GM12878 (cell line): ENCODE measurements around the gene TXNDC16. TPM values are rescaled to one million over a fixed set of nuclear protein-coding genes. Genes with fewer than 3 reads are reported as not detected.

Experiments used
- ATAC-seq: fragments of 200-7000 bp; cut with Tn5 transposase; 3 replicates; pipeline ENCODE4 v1.9.1; 2020; ENCODE audit warnings: mild to moderate bottlenecking, moderate library complexity
- BruUV-seq: library from RNA; stranded (reverse); fragments of 400-500 nt; replicated peaks from 2 replicates; lab custom pipeline; 2021; lab: Mats Ljungman, UMichigan
- CTCF ChIA-PET: fragments of 300-600 bp; sonication (Branson Sonifier 250); formaldehyde crosslinking; extraction: SDS; loops from one replicate; lab custom pipeline; 2021; ENCODE audit warnings: inconsistent platforms; lab: Yijun Ruan, JAX
- POLR2A ChIA-PET: fragments of 350-600 bp; formaldehyde crosslinking; extraction: SDS; loops from one replicate; lab custom pipeline; 2021; ENCODE audit warnings: inconsistent platforms; lab: Charles Lee
- RAD21 ChIA-PET: fragments of 300-600 bp; sonication (Branson Sonifier 250); formaldehyde crosslinking; loops from one replicate; lab custom pipeline; 2023; ENCODE audit warnings: antibody characterized with exemption; ENCODE audit not compliant: unreplicated experiment; lab: Charles Lee
- SMC1A ChIA-PET: fragments of 300-600 bp; sonication (Branson Sonifier 250); formaldehyde crosslinking; loops from one replicate; lab custom pipeline; 2023; ENCODE audit not compliant: unreplicated experiment, uncharacterized antibody; lab: Charles Lee
- DNase-seq: peaks from one replicate; pipeline ENCODE4 v3.0.0-alpha.2; 2011; ENCODE audit warnings: low read depth, low spot score
- FAIRE-seq: peaks from 3 replicates; lab custom pipeline; 2011; peaks lifted over from hg19 to GRCh38; lab: Jason Lieb, UNC
- H2AFZ ChIP-seq: 2 replicates; pipeline ENCODE4 v1.6.0; 2011; ENCODE audit warnings: low read depth, low read length, control low read depth; ENCODE audit not compliant: control insufficient read depth
- H3K27ac ChIP-seq: 2 replicates; pipeline ENCODE4 v1.5.1; 2011; ENCODE audit warnings: control low read depth; ENCODE audit not compliant: control insufficient read depth, insufficient read depth
- H3K27me3 ChIP-seq, 2 experiments: replicated peaks in 1 of 2; 2 replicates each; pipeline versions ENCODE4 v1.6.0 to v1.6.1; 2011; ENCODE audit warnings: low read length in 1 of 2; ENCODE audit not compliant: control insufficient read depth in 2 of 2, insufficient read depth in 2 of 2
- H3K36me3 ChIP-seq, 2 experiments: 2 replicates each; pipeline ENCODE4 v1.5.1; 2011; ENCODE audit warnings: low read length in 1 of 2; ENCODE audit not compliant: control insufficient read depth in 2 of 2, insufficient read depth in 2 of 2
- H3K4me1 ChIP-seq: 2 replicates; pipeline ENCODE4 v1.6.1; 2011; ENCODE audit warnings: mild to moderate bottlenecking, low read length, moderate library complexity, mixed read lengths; ENCODE audit not compliant: control insufficient read depth, insufficient read depth
- H3K4me2 ChIP-seq: 2 replicates; pipeline ENCODE4 v1.6.0; 2011; ENCODE audit warnings: control low read depth; ENCODE audit not compliant: control insufficient read depth, insufficient read depth
- H3K4me3 ChIP-seq: fragments of 200-600 bp; sonication (generic); 2 replicates; pipeline ENCODE4 v1.5.1; 2016
- H3K79me2 ChIP-seq: 2 replicates; pipeline ENCODE4 v1.6.0; 2011; ENCODE audit warnings: low read length; ENCODE audit not compliant: control insufficient read depth, insufficient read depth
- H3K9ac ChIP-seq: 2 replicates; pipeline ENCODE4 v1.8.0; 2011; ENCODE audit warnings: low read length, control low read depth, mixed read lengths; ENCODE audit not compliant: control insufficient read depth, insufficient read depth
- H3K9me3 ChIP-seq: replicated peaks from 3 replicates; pipeline ENCODE4 v1.5.1; 2011; ENCODE audit warnings: mild to moderate bottlenecking, low read length; ENCODE audit not compliant: control insufficient read depth, insufficient read depth
- H4K20me1 ChIP-seq: 2 replicates; pipeline ENCODE4 v1.6.0; 2011; ENCODE audit not compliant: control insufficient read depth, insufficient read depth
- IRF3 ChIP-seq: fragments of 450-650 bp; IDR thresholded peaks from 2 replicates; pipeline ENCODE4 v1.6.1; 2014; ENCODE audit warnings: mild to moderate bottlenecking
- MYC ChIP-seq: IDR thresholded peaks from 2 replicates; pipeline ENCODE4 v1.6.1; 2011; ENCODE audit warnings: mild to moderate bottlenecking, low read length, moderate library complexity, inconsistent platforms; ENCODE audit not compliant: insufficient read depth, insufficient replicate concordance, insufficient read length, severe bottlenecking
- POU2F2 ChIP-seq: IDR thresholded peaks from 3 replicates; pipeline ENCODE4 v1.6.1; 2011; ENCODE audit warnings: low read depth, mild to moderate bottlenecking, low read length, borderline replicate concordance
- YY1 ChIP-seq: IDR thresholded peaks from 2 replicates; pipeline ENCODE4 v1.6.1; 2011; ENCODE audit warnings: low read depth, mild to moderate bottlenecking, low read length
- WGBS: methylation state at CpG from one replicate; pipeline ENCODE4 v1.1.6; 2016; ENCODE audit warnings: low lambda C conversion rate; ENCODE audit not compliant: insufficient replicate concordance, insufficient coverage; ENCODE audit errors: missing lambda C conversion rate; 5-methylcytosine and 5-hydroxymethylcytosine counted together
- in situ Hi-C: fragments of 300-500 bp; cut with MboI; formaldehyde crosslinking; loops from 9 replicates; pipeline ENCODE4 v1.14.3; 2018; ENCODE audit warnings: mixed read lengths
- intact Hi-C: fragments of 100-400 bp; cut with micrococcal nuclease; formaldehyde crosslinking; loops from one replicate; pipeline ENCODE4 v1.14.2; 2022; ENCODE audit not compliant: unreplicated experiment
- polyA plus RNA-seq, 11 experiments: library from polyadenylated mRNA; depleted of rRNA in 4 of 11; unstranded in 6 of 11; stranded (reverse) in 5 of 11; fragments of >200 nt; fragmentation: Nextera tagmentation in 4 of 11; fragmentation: Illumina TruSeq in 1 of 11; extraction: Ambion mirVana in 4 of 11; extraction: Trizol in 1 of 11; gene quantifications; 1 replicate in 1 of 11; 2 replicates in 10 of 11; pipeline versions ENCODE4 v1.2.1 to v1.2.3, GENCODE V29; 2011 to 2016; ENCODE audit warnings: inconsistent platforms in 2 of 11, missing spikeins in 2 of 11, low read depth in 1 of 11
- total RNA-seq, 4 experiments: library from RNA; depleted of rRNA in 3 of 4; stranded (reverse); fragments of >200 nt in 3 of 4; fragmentation: Illumina TruSeq in 1 of 4; extraction: Trizol in 1 of 4; gene quantifications; 2 replicates each; pipeline versions ENCODE4 v1.2.1 to v1.2.3, GENCODE V29; 2013 to 2021
- TF ChIP-seq, protein P1 (sequence below): fragments of 450-650 bp; IDR thresholded peaks from 2 replicates; pipeline ENCODE4 v1.6.1; 2017; ENCODE audit warnings: borderline replicate concordance
- TF ChIP-seq, protein P2 (sequence below): fragments of 450-650 bp; IDR thresholded peaks from 2 replicates; pipeline ENCODE4 v1.6.1; 2017; ENCODE audit warnings: antibody characterized with exemption, mild to moderate bottlenecking, moderate library complexity

The TXNDC16 gene
- total and polyA plus RNA-seq, 10 of the 15 experiments (the other 5 are each of a cell fraction or from before 2014, with no cell fraction given): 1.2 to 7.9 (median 5.5) TPM

- RAD21 ChIA-PET: no interaction called here
- POLR2A ChIA-PET: no interaction called here
- Histone ChIP-seq H3K4me3 (no peak overlapping the region), H2AFZ (no peak overlapping the region), H3K9ac (no peak overlapping the region), H3K36me3 (no peaks in the 10 kb centered on the region; a peak in 1 of 4 replicates)
- in situ Hi-C loops: no loop called here
- WGBS: 54% methylated on average over 2 of the region's 2 CpGs
- SMC1A ChIA-PET: no interaction called here
- no peak for DNase-seq
- BruUV-seq: no TSS peak
- TF ChIP-seq IRF3: no peak
- TF ChIP-seq, protein P1, sequence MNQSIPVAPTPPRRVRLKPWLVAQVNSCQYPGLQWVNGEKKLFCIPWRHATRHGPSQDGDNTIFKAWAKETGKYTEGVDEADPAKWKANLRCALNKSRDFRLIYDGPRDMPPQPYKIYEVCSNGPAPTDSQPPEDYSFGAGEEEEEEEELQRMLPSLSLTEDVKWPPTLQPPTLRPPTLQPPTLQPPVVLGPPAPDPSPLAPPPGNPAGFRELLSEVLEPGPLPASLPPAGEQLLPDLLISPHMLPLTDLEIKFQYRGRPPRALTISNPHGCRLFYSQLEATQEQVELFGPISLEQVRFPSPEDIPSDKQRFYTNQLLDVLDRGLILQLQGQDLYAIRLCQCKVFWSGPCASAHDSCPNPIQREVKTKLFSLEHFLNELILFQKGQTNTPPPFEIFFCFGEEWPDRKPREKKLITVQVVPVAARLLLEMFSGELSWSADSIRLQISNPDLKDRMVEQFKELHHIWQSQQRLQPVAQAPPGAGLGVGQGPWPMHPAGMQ: no peak
- no peak for TF ChIP-seq POU2F2
- TF ChIP-seq, protein P2, sequence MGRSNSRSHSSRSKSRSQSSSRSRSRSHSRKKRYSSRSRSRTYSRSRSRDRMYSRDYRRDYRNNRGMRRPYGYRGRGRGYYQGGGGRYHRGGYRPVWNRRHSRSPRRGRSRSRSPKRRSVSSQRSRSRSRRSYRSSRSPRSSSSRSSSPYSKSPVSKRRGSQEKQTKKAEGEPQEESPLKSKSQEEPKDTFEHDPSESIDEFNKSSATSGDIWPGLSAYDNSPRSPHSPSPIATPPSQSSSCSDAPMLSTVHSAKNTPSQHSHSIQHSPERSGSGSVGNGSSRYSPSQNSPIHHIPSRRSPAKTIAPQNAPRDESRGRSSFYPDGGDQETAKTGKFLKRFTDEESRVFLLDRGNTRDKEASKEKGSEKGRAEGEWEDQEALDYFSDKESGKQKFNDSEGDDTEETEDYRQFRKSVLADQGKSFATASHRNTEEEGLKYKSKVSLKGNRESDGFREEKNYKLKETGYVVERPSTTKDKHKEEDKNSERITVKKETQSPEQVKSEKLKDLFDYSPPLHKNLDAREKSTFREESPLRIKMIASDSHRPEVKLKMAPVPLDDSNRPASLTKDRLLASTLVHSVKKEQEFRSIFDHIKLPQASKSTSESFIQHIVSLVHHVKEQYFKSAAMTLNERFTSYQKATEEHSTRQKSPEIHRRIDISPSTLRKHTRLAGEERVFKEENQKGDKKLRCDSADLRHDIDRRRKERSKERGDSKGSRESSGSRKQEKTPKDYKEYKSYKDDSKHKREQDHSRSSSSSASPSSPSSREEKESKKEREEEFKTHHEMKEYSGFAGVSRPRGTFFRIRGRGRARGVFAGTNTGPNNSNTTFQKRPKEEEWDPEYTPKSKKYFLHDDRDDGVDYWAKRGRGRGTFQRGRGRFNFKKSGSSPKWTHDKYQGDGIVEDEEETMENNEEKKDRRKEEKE: no peak
- TF ChIP-seq MYC: no peak
- no peak for TF ChIP-seq YY1
- TF ChIP-seq, all 136 proteins: peak for 0
- ATAC-seq (no peak), FAIRE-seq (no peak)
- Histone ChIP-seq H4K20me1 (no peaks in the 10 kb centered on the region), H3K9me3 (no peaks in the 10 kb centered on the region), H3K79me2 (no peaks in the 10 kb centered on the region), H3K27me3 (no peaks in the 10 kb centered on the region), H3K4me1 (no peaks in the 10 kb centered on the region), H3K27ac (no peak overlapping the region), H3K4me2 (no peak overlapping the region)
- intact Hi-C loops: no loop called here
- CTCF ChIA-PET: no interaction called here
Observed at GRCh38 chr14:52429451-52429850, 122.9 kb downstream of the TXNDC16 start.
